K562 (cell line): ENCODE data around the gene CIP2A. TPM values are rescaled to one million over a fixed set of nuclear protein-coding genes. Genes with fewer than 3 reads are reported as not detected.

Experiments
- ATAC-seq: fragments of 200-7000 bp; cut with Tn5 transposase; 3 replicates; pipeline ENCODE4 v1.9.1; 2020; ENCODE audit warnings: moderate library complexity
- Bru-seq: library from RNA; stranded (reverse); fragments of 400-500 nt; gene quantifications from one replicate; lab custom pipeline; 2021; lab: Mats Ljungman, UMichigan
- BruChase-seq, 2 experiments: library from RNA; stranded (reverse); fragments of 400-500 nt; gene quantifications; one replicate each; lab custom pipeline; 2021; lab: Mats Ljungman, UMichigan
- BruUV-seq: library from RNA; stranded (reverse); fragments of 400-500 nt; replicated peaks from 2 replicates; lab custom pipeline; 2021; lab: Mats Ljungman, UMichigan
- CTCF ChIA-PET: fragments of 300-600 bp; formaldehyde crosslinking; extraction: SDS; loops from one replicate; lab custom pipeline; 2021; ENCODE audit warnings: low intra/inter-chr PET ratio; lab: Yijun Ruan, JAX
- POLR2A ChIA-PET: fragments of 300-600, 350-650 bp; sonication (Branson Sonifier 250); formaldehyde crosslinking; extraction: SDS; loops from one replicate; lab custom pipeline; 2021; ENCODE audit warnings: antibody characterized with exemption, inconsistent platforms; lab: Yijun Ruan, JAX
- DNase-seq, 4 experiments: peaks; one replicate each; pipeline versions ENCODE4 v3.0.0 to v3.0.0-alpha.2; 2011 to 2018; ENCODE audit warnings: low spot score in 3 of 4, mixed read lengths in 3 of 4; ENCODE audit errors: extremely low read depth in 1 of 4
- FAIRE-seq: peaks from 2 replicates; lab custom pipeline; 2011; peaks lifted over from hg19 to GRCh38; lab: Jason Lieb, UNC
- H2AFZ ChIP-seq: 2 replicates; pipeline ENCODE4 v1.6.0; 2011; ENCODE audit warnings: low read depth, low read length, control low read depth, inconsistent platforms
- H3K27ac ChIP-seq: fragments of 200-600 bp; 3 replicates; pipeline ENCODE4 v1.8.0; 2011; ENCODE audit warnings: low read depth, mild to moderate bottlenecking, control low read depth, inconsistent platforms, low read length, moderate library complexity, mixed read lengths; ENCODE audit errors: extremely low read depth
- H3K27me3 ChIP-seq, 2 experiments: fragments of 300-600 bp in 1 of 2; 2 replicates in 1 of 2; 3 replicates in 1 of 2; pipeline versions ENCODE4 v1.6.0 to v1.8.0; 2011; ENCODE audit warnings: inconsistent platforms in 2 of 2, low read length in 2 of 2, mild to moderate bottlenecking in 1 of 2, mixed read lengths in 1 of 2, moderate library complexity in 1 of 2; ENCODE audit not compliant: control insufficient read depth in 2 of 2, insufficient read depth in 2 of 2
- H3K36me3 ChIP-seq: fragments of 300-600 bp; 3 replicates; pipeline ENCODE4 v1.8.0; 2011; ENCODE audit warnings: mild to moderate bottlenecking, low read length, inconsistent platforms; ENCODE audit not compliant: control insufficient read depth, insufficient read depth
- H3K4me1 ChIP-seq, 2 experiments: fragments of 200-600 bp in 1 of 2; replicated peaks in 1 of 2; 2 replicates in 1 of 2; 3 replicates in 1 of 2; pipeline versions ENCODE4 v1.5.1 to v1.8.0; 2011; ENCODE audit warnings: inconsistent platforms in 2 of 2, low read length in 2 of 2, mild to moderate bottlenecking in 1 of 2, mixed read lengths in 1 of 2, moderate library complexity in 1 of 2; ENCODE audit not compliant: control insufficient read depth in 2 of 2, insufficient read depth in 2 of 2
- H3K4me2 ChIP-seq: 2 replicates; pipeline ENCODE4 v1.6.1; 2011; ENCODE audit warnings: low read length, control low read depth, inconsistent platforms, mixed read lengths; ENCODE audit not compliant: insufficient read depth
- H3K4me3 ChIP-seq: fragments of 200-600 bp; sonication (generic), shearing (Covaris generic); 2 replicates; pipeline ENCODE4 v1.5.1; 2016; ENCODE audit warnings: control low read depth, inconsistent platforms
- H3K79me2 ChIP-seq: fragments of 200-600 bp; 3 replicates; pipeline ENCODE4 v1.8.0; 2011; ENCODE audit warnings: low read length, inconsistent platforms; ENCODE audit not compliant: control insufficient read depth, insufficient read depth
- H3K9ac ChIP-seq, 2 experiments: 2 replicates each; pipeline versions ENCODE4 v1.6.0 to v1.6.1; 2011; ENCODE audit warnings: low read depth in 2 of 2, low read length in 2 of 2, control low read depth in 1 of 2, inconsistent platforms in 1 of 2, mild to moderate bottlenecking in 1 of 2, mixed read lengths in 1 of 2; ENCODE audit not compliant: insufficient read depth in 1 of 2
- H3K9me1 ChIP-seq: one replicate; pipeline ENCODE4 v1.6.0; 2011; ENCODE audit warnings: inconsistent platforms, mild to moderate bottlenecking, low read length, moderate library complexity; ENCODE audit not compliant: control insufficient read depth, insufficient read depth
- H3K9me3 ChIP-seq: replicated peaks from 2 replicates; pipeline ENCODE4 v1.5.1; 2011; ENCODE audit warnings: low read depth, low read length, inconsistent platforms; ENCODE audit not compliant: control insufficient read depth, insufficient read depth
- H4K20me1 ChIP-seq: replicated peaks from 2 replicates; pipeline ENCODE4 v1.6.1; 2011; ENCODE audit warnings: low read length, inconsistent platforms, mixed read lengths; ENCODE audit not compliant: control insufficient read depth, insufficient read depth
- ATF7 ChIP-seq: fragments of 450-650 bp; IDR thresholded peaks from 2 replicates; pipeline ENCODE4 v1.7.1; 2014; ENCODE audit warnings: mild to moderate bottlenecking, moderate library complexity
- CREB3 ChIP-seq: fragments of 450-650 bp; conservative IDR thresholded peaks from 2 replicates; pipeline ENCODE4 v1.6.1; 2016; ENCODE audit warnings: missing genetic modification characterization, low read depth, mild to moderate bottlenecking, missing compliant biosample characterization, moderate library complexity
- CSDE1 ChIP-seq, 2 experiments: fragments of 450-650 bp; IDR thresholded peaks; 2 replicates each; pipeline ENCODE4 v1.6.1; 2016; ENCODE audit warnings: mild to moderate bottlenecking in 1 of 2
- E2F3 ChIP-seq: fragments of 250-450 bp; sonication (Bioruptor Pico); IDR thresholded peaks from 2 replicates; pipeline ENCODE4 v1.4.0; 2020; ENCODE audit warnings: mild to moderate bottlenecking
- ESRRA ChIP-seq: fragments of 450-650 bp; IDR thresholded peaks from 2 replicates; pipeline ENCODE4 v1.6.1; 2014; ENCODE audit warnings: low read depth, mild to moderate bottlenecking, moderate library complexity, borderline replicate concordance
- LCOR ChIP-seq: sonication (generic); formaldehyde crosslinking; IDR thresholded peaks from 2 replicates; pipeline ENCODE4 v1.8.0; 2022; ENCODE audit warnings: mild to moderate bottlenecking, missing genetic modification reagents
- NCOA1 ChIP-seq: fragments of 450-650 bp; IDR thresholded peaks from 2 replicates; pipeline ENCODE4 v1.6.1; 2016; ENCODE audit warnings: low read depth
- PCBP1 ChIP-seq: fragments of 200-400 bp; formaldehyde crosslinking; IDR thresholded peaks from 2 replicates; pipeline ENCODE4 v1.6.1; 2018; ENCODE audit warnings: mild to moderate bottlenecking, low read depth, low read length; ENCODE audit not compliant: poor library complexity, severe bottlenecking
- SUPT5H ChIP-seq: fragments of 450-650 bp; IDR thresholded peaks from 2 replicates; pipeline ENCODE4 v1.6.1; 2016
- TAF9B ChIP-seq: fragments of 450-650 bp; IDR thresholded peaks from 2 replicates; pipeline ENCODE4 v1.6.1; 2018; ENCODE audit warnings: mild to moderate bottlenecking; ENCODE audit not compliant: partially characterized antibody
- WGBS: fragments of 100-300 bp; shearing (Covaris generic); methylation state at CpG from one replicate; pipeline ENCODE4 v1.1.6; 2016; ENCODE audit warnings: low coverage, mixed read lengths; ENCODE audit not compliant: insufficient coverage; ENCODE audit errors: missing lambda C conversion rate; 5-methylcytosine and 5-hydroxymethylcytosine counted together
- in situ Hi-C: fragments of 300-500 bp; cut with MboI; formaldehyde crosslinking; loops from 4 replicates; pipeline ENCODE4 v1.15.0; 2018; ENCODE audit warnings: inconsistent platforms, mixed read lengths
- intact Hi-C: fragments of 100-400 bp; cut with micrococcal nuclease; formaldehyde crosslinking; loops from 2 replicates; pipeline ENCODE4 v1.14.2; 2022
- long read RNA-seq, 3 experiments: library from polyadenylated mRNA in 2 of 3; library from RNA in 1 of 3; unstranded in 2 of 3; stranded (forward) in 1 of 3; transcript quantifications; one replicate each; pipeline ENCODE4 v2.0.0, GENCODE V29; 2019 to 2022
- polyA minus RNA-seq, 3 experiments: library from RNA; depleted of rRNA, polyadenylated mRNA; stranded (reverse); fragments of >200 nt; gene quantifications; 2 replicates each; pipeline ENCODE4 v1.2.3, GENCODE V29; 2011
- polyA plus RNA-seq, 8 experiments: library from polyadenylated mRNA; depleted of rRNA in 4 of 8; stranded (reverse) in 5 of 8; unstranded in 3 of 8; fragments of >200 nt; fragmentation: Nextera tagmentation in 2 of 8; fragmentation: Illumina TruSeq in 1 of 8; extraction: Ambion mirVana in 2 of 8; extraction: Trizol in 1 of 8; gene quantifications; 2 replicates each; pipeline versions ENCODE4 v1.2.1 to v1.2.3, GENCODE V29; 2011 to 2014; ENCODE audit warnings: inconsistent platforms in 1 of 8, missing spikeins in 1 of 8
- total RNA-seq, 7 experiments: library from RNA; depleted of rRNA in 6 of 7; stranded (reverse); fragments of >200 nt in 6 of 7; fragmentation: Illumina TruSeq in 2 of 7; extraction: Trizol in 2 of 7; gene quantifications; 2 replicates each; pipeline versions ENCODE4 v1.2.1 to v1.2.3, GENCODE V29; 2011 to 2021; ENCODE audit warnings: low replicate concordance in 1 of 7
- TF ChIP-seq, protein P1 (sequence below): sonication (generic); formaldehyde crosslinking; IDR thresholded peaks from 2 replicates; pipeline ENCODE4 v1.8.0; 2023; ENCODE audit warnings: mild to moderate bottlenecking, missing genetic modification reagents

Gene CIP2A
- 77.1 and 90.2 TPM in 2 replicates for total RNA-seq (2011; cell fraction: chromatin; rRNA removed; ENCODE audit: low replicate concordance)
- total RNA-seq (2011; cell fraction: nucleolus; rRNA removed): 19.5 and 30.4 TPM in 2 replicates
- 26.7 and 41.6 TPM in 2 replicates for total RNA-seq (2011; cell fraction: nucleoplasm; rRNA removed)
- total RNA-seq (2014; rRNA removed): 22.4 and 41.7 TPM in 2 replicates
- 32.6 and 37.3 TPM in 2 replicates for total RNA-seq (2014; rRNA removed; fragmentation: Illumina TruSeq; extraction: Trizol)
- total RNA-seq (2015; rRNA removed; fragmentation: Illumina TruSeq; extraction: Trizol): 28.4 and 31.7 TPM in 2 replicates
- total RNA-seq (2021): 31.5 and 31.8 TPM in 2 replicates
- 22.3 and 32.7 TPM in 2 replicates for polyA plus RNA-seq (2011; rRNA removed)
- 8.8 and 12.9 TPM in 2 replicates for polyA plus RNA-seq (2011; cell fraction: cytosol; rRNA removed)
- 68.6 and 92.8 TPM in 2 replicates for polyA plus RNA-seq (2011; cell fraction: nucleus; rRNA removed)
- polyA plus RNA-seq (2012): 13.9 and 33.1 TPM in 2 replicates
- polyA plus RNA-seq (2014; fragmentation: Illumina TruSeq; extraction: Trizol): 29.3 and 31.0 TPM in 2 replicates
- 10 to 100 TPM; 10.5 to 17.9 TPM for polyA plus RNA-seq (2014; fragmentation: Nextera tagmentation; extraction: Ambion mirVana)
- polyA plus RNA-seq (2014; rRNA removed): 19.9 and 27.8 TPM in 2 replicates
- polyA minus RNA-seq (2011; rRNA and poly(A)+ RNA removed): 110 and 121 TPM in 2 replicates
- 18.1 and 21.7 TPM in 2 replicates for polyA minus RNA-seq (2011; cell fraction: cytosol; rRNA and poly(A)+ RNA removed)
- 82.1 and 126 TPM in 2 replicates for polyA minus RNA-seq (2011; cell fraction: nucleus; rRNA and poly(A)+ RNA removed)
- percentile 87 among the genes with signal in this experiment for Bru-seq, nascent RNA
- BruChase-seq, experiment 1, labeled RNA remaining after a 2-hour chase: percentile 90 among the genes with signal in this experiment
- percentile 87 among the genes with signal in this experiment for BruChase-seq, experiment 2, labeled RNA remaining after a 6-hour chase
- long read RNA-seq, experiment 1, full-length matches to known transcripts: 6 of 79 reads
- long read RNA-seq, experiment 1, partial matches to known transcripts: 60 of 79 reads
- long read RNA-seq, experiment 1, other reads (novel, unspliced or antisense): 13 of 79 reads
- long read RNA-seq, experiment 2, full-length matches to known transcripts: 2 of 9 reads
- long read RNA-seq, experiment 2, partial matches to known transcripts: 3 of 9 reads
- long read RNA-seq, experiment 2, other reads (novel, unspliced or antisense): 4 of 9 reads
- long read RNA-seq, experiment 3, partial matches to known transcripts: 35 of 40 reads
- long read RNA-seq, experiment 3, other reads (novel, unspliced or antisense): 5 of 40 reads

DNA sequence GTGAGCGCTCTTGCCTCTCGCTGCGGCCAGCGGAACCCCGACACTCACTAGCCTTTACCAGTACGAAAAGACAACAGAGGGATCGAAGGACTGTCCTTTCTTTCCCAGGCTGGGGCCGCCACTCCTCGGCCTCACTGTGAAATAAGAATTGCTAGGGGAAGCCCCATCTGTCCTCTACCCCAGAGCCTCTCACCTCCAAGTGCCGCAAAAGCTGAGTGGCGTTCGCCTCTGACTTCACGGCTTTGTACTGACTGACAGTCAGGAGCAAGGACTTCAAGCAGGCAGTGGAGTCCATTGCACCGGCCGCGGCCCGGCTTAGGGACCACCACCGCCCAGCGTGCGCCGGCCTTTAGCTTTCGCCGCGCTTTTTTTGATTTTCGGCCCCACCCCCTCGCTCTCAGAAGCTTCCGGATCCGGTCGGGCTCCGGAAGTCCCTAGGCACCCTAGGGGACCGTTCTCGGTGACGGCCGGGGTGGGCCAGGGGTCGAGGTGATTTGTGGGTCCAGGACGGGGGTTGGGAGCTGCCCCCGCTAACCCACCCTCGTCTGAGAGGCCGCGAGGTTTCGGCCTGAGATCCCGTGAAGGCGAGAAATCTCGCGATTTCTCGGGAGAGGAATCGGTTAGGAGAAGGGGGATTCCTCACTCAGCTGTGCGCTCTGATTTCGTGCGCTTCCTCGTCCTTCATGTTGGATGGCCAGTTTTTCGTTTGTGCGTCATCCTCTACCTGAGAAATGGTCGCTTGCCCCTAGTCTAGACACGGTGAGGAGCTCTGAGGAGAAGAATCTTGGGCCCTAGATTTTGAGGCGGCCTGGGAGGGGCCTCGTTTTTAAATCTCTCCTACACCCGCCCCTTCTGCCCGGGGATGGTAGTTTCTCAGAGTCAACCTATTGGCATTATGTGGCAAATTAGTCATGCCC lies at the start of gene CIP2A, which contains the start of gene DZIP3:
CIP2A (minus strand) TSS at position 358 of the 917 bp plus-strand sequence; CDS start at position 295, 63 bp downstream.
DZIP3 (plus strand) TSS at position 642 of the 917 bp plus-strand sequence. CDS start 15,685 bp downstream, outside the sequence.
- Histone ChIP-seq H3K9ac (peak within 1 kb of the TSS; percentile 94 to 98), H3K27ac (peak within 1 kb of the TSS; percentile 90), H3K4me1 (peaks cover 0 to 8% of the 10 kb centered on the region in 2 experiments; a peak in 2 of 5 replicates), H3K9me1 (no peaks in the 10 kb centered on the region), H3K9me3 (no peaks in the 10 kb centered on the region), H3K4me2 (peak within 1 kb of the TSS; percentile 91), H3K79me2 (peaks cover 70% of the 10 kb centered on the region), H2AFZ (peak within 1 kb of the TSS; percentile 92), H3K36me3 (peaks cover 25% of the 10 kb centered on the region; the same call in 2 of the 3 replicates), H3K27me3 (no peaks in the 10 kb centered on the region), H4K20me1 (peaks cover 8% of the 10 kb centered on the region; the same call in 1 of the 2 replicates), H3K4me3 (peak within 1 kb of the TSS; percentile 76)
- intact Hi-C loops: no loop called here
- ChIA-PET CTCF (no interaction called here), POLR2A (interaction anchor here (0.9 to 3.0 kb wide), 6 partner anchors 10 to 98 kb away, joined by 3 to 18 read pairs (median 4); no protein-coding TSS in a partner anchor)
- whole genome bisulfite sequencing: 0% methylated on average over 25 of the region's 59 CpGs
- DNase-seq (peak; percentile 84 to 92 (median 86)), ATAC-seq (peak; percentile 92), FAIRE-seq (peak; percentile 85)
- TSS peak; percentile 84 for BruUV-seq
- in situ Hi-C loops: no loop called here
- TF ChIP-seq, protein P1, sequence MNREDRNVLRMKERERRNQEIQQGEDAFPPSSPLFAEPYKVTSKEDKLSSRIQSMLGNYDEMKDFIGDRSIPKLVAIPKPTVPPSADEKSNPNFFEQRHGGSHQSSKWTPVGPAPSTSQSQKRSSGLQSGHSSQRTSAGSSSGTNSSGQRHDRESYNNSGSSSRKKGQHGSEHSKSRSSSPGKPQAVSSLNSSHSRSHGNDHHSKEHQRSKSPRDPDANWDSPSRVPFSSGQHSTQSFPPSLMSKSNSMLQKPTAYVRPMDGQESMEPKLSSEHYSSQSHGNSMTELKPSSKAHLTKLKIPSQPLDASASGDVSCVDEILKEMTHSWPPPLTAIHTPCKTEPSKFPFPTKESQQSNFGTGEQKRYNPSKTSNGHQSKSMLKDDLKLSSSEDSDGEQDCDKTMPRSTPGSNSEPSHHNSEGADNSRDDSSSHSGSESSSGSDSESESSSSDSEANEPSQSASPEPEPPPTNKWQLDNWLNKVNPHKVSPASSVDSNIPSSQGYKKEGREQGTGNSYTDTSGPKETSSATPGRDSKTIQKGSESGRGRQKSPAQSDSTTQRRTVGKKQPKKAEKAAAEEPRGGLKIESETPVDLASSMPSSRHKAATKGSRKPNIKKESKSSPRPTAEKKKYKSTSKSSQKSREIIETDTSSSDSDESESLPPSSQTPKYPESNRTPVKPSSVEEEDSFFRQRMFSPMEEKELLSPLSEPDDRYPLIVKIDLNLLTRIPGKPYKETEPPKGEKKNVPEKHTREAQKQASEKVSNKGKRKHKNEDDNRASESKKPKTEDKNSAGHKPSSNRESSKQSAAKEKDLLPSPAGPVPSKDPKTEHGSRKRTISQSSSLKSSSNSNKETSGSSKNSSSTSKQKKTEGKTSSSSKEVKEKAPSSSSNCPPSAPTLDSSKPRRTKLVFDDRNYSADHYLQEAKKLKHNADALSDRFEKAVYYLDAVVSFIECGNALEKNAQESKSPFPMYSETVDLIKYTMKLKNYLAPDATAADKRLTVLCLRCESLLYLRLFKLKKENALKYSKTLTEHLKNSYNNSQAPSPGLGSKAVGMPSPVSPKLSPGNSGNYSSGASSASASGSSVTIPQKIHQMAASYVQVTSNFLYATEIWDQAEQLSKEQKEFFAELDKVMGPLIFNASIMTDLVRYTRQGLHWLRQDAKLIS (CRISPR knock-in tag): no peak; the same call in 1 of the 2 replicates
- TF ChIP-seq ESRRA: peak; percentile 59
- TF ChIP-seq E2F3: 0 out of 2 replicates have a peak, but pooled peaks have one; percentile 11
- no peak for TF ChIP-seq CREB3 (tag)
- peak; percentile 69 for TF ChIP-seq TAF9B
- no peak for TF ChIP-seq CSDE1 (IDR thresholded peaks at IDR 0.05)
- peak; percentile 78 for TF ChIP-seq SUPT5H
- no peak; the same call in 1 of the 2 replicates for TF ChIP-seq LCOR (CRISPR knock-in tag)
- peak; percentile 45; the same call in 1 of the 2 replicates for TF ChIP-seq ATF7
- TF ChIP-seq PCBP1: no peak
- TF ChIP-seq NCOA1: no peak
